GM12873 (cell line): ENCODE results near the gene ANKS1A.

Experiments used
- CTCF ChIP-seq: IDR thresholded peaks from 2 replicates; pipeline ENCODE4 v1.5.1; 2012; ENCODE audit warnings: low read depth, mild to moderate bottlenecking, moderate library complexity, low read length, control low read depth; ENCODE audit not compliant: insufficient read depth; ENCODE audit errors: missing control alignments

Gene ANKS1A

GRCh38 chr6:34979218-34979617 is 90.2 kb downstream of the ANKS1A start:
- TF ChIP-seq CTCF: no peak

- TF ChIP-seq CTCF: no peak
Measured at GRCh38 chr6:34979994-34980393, 90.9 kb downstream of the ANKS1A start.

- TF ChIP-seq CTCF: no peak
Measured at GRCh38 chr6:34981366-34981765, 92.3 kb downstream of the ANKS1A start.

GRCh38 chr6:34981951-34982350 is 92.9 kb downstream of the ANKS1A start:
- TF ChIP-seq CTCF: no peak

DNA sequence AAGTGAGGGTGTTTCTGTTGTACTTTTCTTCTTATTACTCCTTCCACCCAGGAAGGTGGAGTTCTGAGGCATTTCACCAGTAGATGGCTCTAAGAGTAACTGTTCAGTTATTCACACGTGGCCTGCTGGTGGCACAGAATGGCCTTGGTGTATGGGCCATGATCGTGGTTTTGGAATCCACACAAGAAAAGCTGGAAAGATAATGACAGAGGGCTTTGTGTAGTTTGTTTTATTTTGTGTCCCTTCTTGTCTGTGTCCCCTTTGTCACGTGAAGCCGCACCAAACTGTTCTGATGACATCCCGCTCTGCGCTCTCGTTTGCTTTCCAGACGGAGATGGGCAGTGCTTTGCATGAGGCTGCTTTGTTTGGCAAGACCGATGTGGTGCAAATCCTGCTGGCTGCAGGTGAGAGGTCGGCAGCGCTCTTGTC is 93.4 kb downstream of the ANKS1A start:
- no peak for TF ChIP-seq CTCF

- no peak for TF ChIP-seq CTCF
Measured at GRCh38 chr6:34984416-34984815, 95.4 kb downstream of the ANKS1A start.

GRCh38 chr6:34985236-34985635 is 96.2 kb downstream of the ANKS1A start:
- no peak for TF ChIP-seq CTCF
